Measurements from ENCODE around the gene ACER2.
"Not testable (repeated sequence)": the region's sequence is repeated elsewhere in the genome, so short reads cannot be mapped to it uniquely, and the experiment has no call there.

GRCh38 chr9:19389539-19389938, 19.3 kb upstream of the ACER2 start:
- not testable (repeated sequence) for TF ChIP-seq PATZ1 (CRISPR knock-in tag; IDR thresholded peaks at IDR 0.05; ENCODE audit: borderline replicate concordance); SNAI2 (CRISPR knock-in tag; IDR thresholded peaks at IDR 0.05); BACH2 (CRISPR knock-in tag; IDR thresholded peaks at IDR 0.05; ENCODE audit: borderline replicate concordance); ZNF70 (CRISPR knock-in tag; IDR thresholded peaks at IDR 0.05); TOX (CRISPR knock-in tag; IDR thresholded peaks at IDR 0.05; ENCODE audit: borderline replicate concordance); ZC3H10 (CRISPR knock-in tag; IDR thresholded peaks at IDR 0.05); GLIS3 (CRISPR knock-in tag; IDR thresholded peaks at IDR 0.05); ESRRG (CRISPR knock-in tag; IDR thresholded peaks at IDR 0.05); ZFP3 (CRISPR knock-in tag; IDR thresholded peaks at IDR 0.05); ZFP30 (CRISPR knock-in tag; IDR thresholded peaks at IDR 0.05); CSDC2 (CRISPR knock-in tag; IDR thresholded peaks at IDR 0.05); OSR1 (CRISPR knock-in tag; IDR thresholded peaks at IDR 0.05); ZNF565 (CRISPR knock-in tag; conservative IDR thresholded peaks at IDR 0.05; ENCODE audit: low read depth)

Data from SK-N-SH treated with all-trans-retinoic acid at 6 μM for 48 hours (cell line).